Adipocyte (in vitro differentiated cells): ENCODE data around the gene PLCB2.

ENCODE experiments used
- DNase-seq: peaks from one replicate; pipeline ENCODE4 v3.0.0-alpha.2; 2015; ENCODE audit warnings: low read depth
- H3K27me3 ChIP-seq: replicated peaks from 2 replicates; pipeline ENCODE4 v1.7.0; 2013; ENCODE audit warnings: mild to moderate bottlenecking, low read length, moderate library complexity; ENCODE audit not compliant: control insufficient read depth, insufficient read depth
- H3K36me3 ChIP-seq: 2 replicates; pipeline ENCODE4 v1.7.0; 2013; ENCODE audit warnings: low read length, mild to moderate bottlenecking, moderate library complexity; ENCODE audit not compliant: control insufficient read depth, insufficient read depth, severe bottlenecking
- H3K4me1 ChIP-seq: 2 replicates; pipeline ENCODE4 v1.7.0; 2013; ENCODE audit warnings: mild to moderate bottlenecking, low read length, moderate library complexity; ENCODE audit not compliant: control insufficient read depth, insufficient read depth
- H3K4me3 ChIP-seq: 2 replicates; pipeline ENCODE4 v1.7.0; 2013; ENCODE audit warnings: mild to moderate bottlenecking, low read length, moderate library complexity
- H3K9ac ChIP-seq: 2 replicates; pipeline ENCODE4 v1.7.0; 2013; ENCODE audit warnings: mild to moderate bottlenecking, low read length, moderate library complexity
- H3K9me3 ChIP-seq: 2 replicates; pipeline ENCODE4 v1.7.0; 2013; ENCODE audit warnings: mild to moderate bottlenecking, low read length, moderate library complexity; ENCODE audit not compliant: control insufficient read depth

The PLCB2 gene

GRCh38 chr15:40242601-40243000 lies 65.1 kb downstream of the PLCB2 start:
- peaks cover 40% of the 10 kb centered on the region for H3K27me3 ChIP-seq
- no peaks in the 10 kb centered on the region for H3K9me3 ChIP-seq
- H3K4me1 ChIP-seq: peaks cover 9% of the 10 kb centered on the region
- no peak overlapping the region for H3K4me3 ChIP-seq
- no peak overlapping the region for H3K9ac ChIP-seq
- no peak for DNase-seq
- H3K36me3 ChIP-seq: no peaks in the 10 kb centered on the region

GRCh38 chr15:40242213-40242599 lies 65.5 kb downstream of the PLCB2 start:
- DNase-seq: no peak
- Histone ChIP-seq H3K9me3 (no peaks in the 10 kb centered on the region), H3K27me3 (peaks cover 40% of the 10 kb centered on the region), H3K4me1 (peaks cover 9% of the 10 kb centered on the region), H3K4me3 (no peak overlapping the region), H3K9ac (no peak overlapping the region), H3K36me3 (no peaks in the 10 kb centered on the region)

DNA sequence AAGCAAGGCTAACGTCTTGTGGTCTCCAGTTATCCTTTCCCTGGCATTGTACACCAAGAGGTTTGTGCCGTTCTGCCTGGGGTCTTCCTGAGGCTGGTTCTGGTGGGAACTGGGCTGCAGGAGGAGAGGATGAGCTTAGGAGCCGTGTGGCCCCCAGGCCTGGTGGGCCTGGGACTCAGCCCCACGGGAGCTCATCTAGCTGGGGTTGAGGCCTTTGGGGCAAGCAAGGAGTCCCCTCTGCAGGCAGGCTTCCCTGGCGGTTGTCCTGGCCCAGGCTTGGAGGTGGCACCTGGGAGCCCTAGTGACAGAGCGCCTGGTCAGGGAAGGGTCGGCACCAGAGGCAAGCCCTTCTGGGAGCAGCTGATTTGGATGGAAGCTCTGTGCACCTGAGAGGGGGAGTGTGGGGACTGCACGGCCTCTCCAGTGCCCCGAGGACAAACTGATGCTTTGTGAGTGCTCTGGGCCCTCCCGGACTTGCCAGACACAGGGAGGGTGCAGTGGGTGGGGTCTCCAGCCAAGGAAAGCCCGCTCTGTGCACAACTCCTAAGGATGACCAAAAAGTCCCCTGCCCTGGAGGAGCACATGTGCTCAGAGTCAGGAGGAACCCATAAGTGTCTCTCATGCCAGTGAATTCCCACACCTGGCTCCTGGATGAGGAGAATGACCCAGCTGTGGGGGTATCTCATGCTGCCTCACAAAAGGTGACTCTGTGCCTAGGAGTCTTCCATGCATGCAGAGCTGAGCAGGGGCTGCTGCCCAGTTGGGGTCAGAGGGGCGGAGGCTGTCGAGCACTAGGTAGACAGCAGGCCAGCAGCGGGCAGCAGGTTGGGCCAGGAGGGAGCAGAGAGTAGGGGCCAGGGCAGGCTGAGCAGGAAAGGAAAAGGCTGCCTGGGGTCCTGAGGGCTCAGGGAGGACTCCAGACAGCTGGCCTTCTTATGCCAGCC lies 66.2 kb downstream of the PLCB2 start:
- no peak for DNase-seq
- H3K9me3 ChIP-seq: no peaks in the 10 kb centered on the region
- H3K36me3 ChIP-seq: no peaks in the 10 kb centered on the region
- no peak overlapping the region for H3K9ac ChIP-seq
- H3K4me3 ChIP-seq: no peak overlapping the region
- H3K27me3 ChIP-seq: peaks cover 40% of the 10 kb centered on the region
- H3K4me1 ChIP-seq: peaks cover 9% of the 10 kb centered on the region

DNA sequence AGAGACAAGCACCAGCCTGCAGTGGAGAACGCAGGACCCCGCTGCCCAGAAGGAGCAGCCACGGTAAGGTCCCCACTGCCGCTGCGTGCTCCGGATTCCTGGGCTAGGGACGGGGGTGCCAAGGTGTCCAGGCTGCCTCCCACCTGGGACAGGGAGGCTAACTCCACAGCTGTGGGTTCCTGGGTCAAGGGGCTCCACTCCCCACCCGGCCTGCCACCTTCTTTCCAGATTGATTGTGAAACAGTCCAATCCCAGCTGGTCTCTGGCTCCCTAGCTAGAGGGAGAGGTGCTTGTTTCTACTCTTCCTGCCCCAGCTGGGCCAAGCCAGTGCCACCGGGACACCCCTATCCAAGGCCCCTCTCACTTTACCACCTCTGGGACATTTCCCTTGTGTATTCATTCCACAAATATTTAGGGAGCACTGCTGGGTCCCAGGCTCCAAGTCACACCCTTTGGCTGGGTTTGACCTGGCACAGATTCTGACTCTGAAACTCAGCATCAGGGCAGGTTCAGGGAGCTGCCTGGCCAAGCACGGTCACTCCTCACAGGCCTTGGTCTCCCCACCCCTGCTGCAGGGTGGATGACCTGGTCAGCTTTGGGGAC lies 67.0 kb downstream of the PLCB2 start:
- no peak for DNase-seq
- Histone ChIP-seq H3K4me1 (peaks cover 9% of the 10 kb centered on the region), H3K27me3 (peaks cover 40% of the 10 kb centered on the region), H3K9me3 (no peaks in the 10 kb centered on the region), H3K36me3 (no peaks in the 10 kb centered on the region), H3K4me3 (no peak overlapping the region), H3K9ac (no peak overlapping the region)

GRCh38 chr15:40239693-40240618 lies 67.8 kb downstream of the PLCB2 start:
- Histone ChIP-seq H3K9ac (no peak overlapping the region), H3K36me3 (no peaks in the 10 kb centered on the region), H3K27me3 (peaks cover 38% of the 10 kb centered on the region), H3K4me3 (no peak overlapping the region), H3K4me1 (peaks cover 9% of the 10 kb centered on the region), H3K9me3 (no peaks in the 10 kb centered on the region)
- no peak for DNase-seq

DNA sequence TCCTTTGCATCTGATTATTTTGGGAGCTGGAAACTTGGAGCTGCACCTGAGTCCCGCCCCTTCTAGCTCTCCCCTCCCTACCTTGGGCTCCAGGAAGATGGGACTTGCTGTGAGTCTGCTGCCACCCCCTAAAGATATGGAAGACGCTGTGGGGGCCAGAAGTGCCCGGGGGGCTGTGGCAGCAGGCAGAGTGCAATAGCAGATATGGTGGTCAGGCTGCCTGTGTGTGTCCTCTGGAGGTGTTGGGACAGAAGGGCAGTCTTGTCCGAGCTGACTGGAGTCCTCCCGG lies 68.4 kb downstream of the PLCB2 start:
- H3K9ac ChIP-seq: no peak overlapping the region
- H3K4me1 ChIP-seq: peaks cover 9% of the 10 kb centered on the region
- H3K4me3 ChIP-seq: peak overlapping the region; percentile 57
- H3K27me3 ChIP-seq: peaks cover 38% of the 10 kb centered on the region
- no peaks in the 10 kb centered on the region for H3K9me3 ChIP-seq
- no peak for DNase-seq
- no peaks in the 10 kb centered on the region for H3K36me3 ChIP-seq

DNA sequence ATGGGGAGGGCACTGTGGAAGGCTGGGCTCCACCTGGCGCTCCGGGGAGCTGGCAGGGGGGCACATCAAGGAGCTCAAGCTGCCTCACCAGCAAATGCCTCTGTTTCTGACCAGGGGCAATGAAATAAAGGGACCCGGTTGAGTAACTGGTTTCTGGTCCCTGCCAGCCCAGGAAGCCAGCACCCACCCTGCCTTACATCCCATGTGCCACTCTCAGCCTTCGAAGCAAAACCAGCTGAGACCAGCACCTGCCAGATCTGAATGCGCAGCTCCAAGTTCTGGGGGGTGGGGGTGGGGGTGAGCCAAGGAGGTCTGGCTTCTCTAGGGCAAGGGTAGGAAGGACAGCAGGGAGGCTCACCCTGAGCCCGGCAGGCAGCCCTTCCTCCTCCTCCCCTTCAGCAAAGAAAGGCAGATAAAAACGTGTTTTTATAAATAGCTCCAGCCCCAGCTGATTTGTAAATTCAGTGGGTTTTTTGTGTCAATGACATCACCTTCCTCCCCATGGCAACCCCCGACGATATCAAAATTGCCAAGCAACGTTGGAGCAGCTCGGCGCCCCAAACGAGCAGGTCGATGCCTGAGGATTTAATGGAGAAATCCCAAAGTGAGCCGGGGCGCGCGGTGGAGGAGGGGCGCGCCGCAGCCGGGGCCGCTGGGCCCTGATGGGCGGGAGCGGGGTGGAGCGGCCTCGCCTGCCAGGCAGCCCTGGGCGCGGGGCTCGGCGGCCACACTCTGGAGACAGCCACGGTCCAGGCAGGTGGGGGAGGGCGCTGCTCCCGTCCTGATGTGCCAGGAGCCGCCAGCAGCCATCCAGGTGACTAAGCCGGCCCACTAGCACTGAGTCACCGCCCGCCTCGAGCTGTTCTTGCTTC lies 69.0 kb downstream of the PLCB2 start, which contains the start of gene PAK6:
Gene PAK6 (plus strand): TSS at position 532 of the 872 bp plus-strand sequence. CDS start 25,723 bp downstream, outside the sequence.
- Histone ChIP-seq H3K9me3 (no peaks in the 10 kb centered on the region), H3K4me3 (peak within 1 kb of the TSS; percentile 57), H3K27me3 (peaks cover 38% of the 10 kb centered on the region), H3K36me3 (no peaks in the 10 kb centered on the region), H3K9ac (no peak within 1 kb of the TSS), H3K4me1 (peaks cover 9% of the 10 kb centered on the region)
- peak; percentile 68 for DNase-seq
